HG03342 (cell line): ENCODE data around the gene HOXA11.
A peak's percentile ranks its signal among the peaks of the same experiment; 100 is the strongest.

Experiments
- ATAC-seq: cut with Tn5 transposase; IDR thresholded peaks from one replicate; pipeline ENCODE4 v1.9.1; 2021; ENCODE audit warnings: mild to moderate bottlenecking, moderate library complexity; ENCODE audit not compliant: unreplicated experiment

HOXA11 gene

GRCh38 chr7:27159266-27160144 is 25.5 kb downstream of the HOXA11 start:
- ATAC-seq, result no peak

GRCh38 chr7:27158436-27159265 is 26.4 kb downstream of the HOXA11 start:
- ATAC-seq, result no peak

GRCh38 chr7:27157702-27158431 is 27.2 kb downstream of the HOXA11 start:
- ATAC-seq, result no peak

GRCh38 chr7:27156916-27157701 is 27.9 kb downstream of the HOXA11 start:
- ATAC-seq, result no peak

GRCh38 chr7:27156508-27156898 is 28.5 kb downstream of the HOXA11 start, which contains the start of gene HOXA7:
Gene HOXA7 (minus strand): TSS chr7:27156675. CDS start chr7:27156545, 130 bp downstream.
- ATAC-seq, result no peak

GRCh38 chr7:27155816-27156507 is 29.1 kb downstream of the HOXA11 start:
- ATAC-seq, result no peak

GRCh38 chr7:27154901-27155815 is 29.9 kb downstream of the HOXA11 start:
- no peak for ATAC-seq

- ATAC-seq, result no peak
Observed at GRCh38 chr7:27154369-27154768, 30.7 kb downstream of the HOXA11 start.

- no peak for ATAC-seq
Observed at GRCh38 chr7:27153526-27153925, 31.5 kb downstream of the HOXA11 start.

- no peak for ATAC-seq
Observed at GRCh38 chr7:27152816-27153442, 32.1 kb downstream of the HOXA11 start.

- no peak for ATAC-seq
Observed at GRCh38 chr7:27151931-27152815, 32.9 kb downstream of the HOXA11 start, which contains the start of gene HOXA3. Gene HOXA3 (minus strand): TSS chr7:27152583. CDS start chr7:27110640, 41,943 bp downstream.

GRCh38 chr7:27151341-27151930 is 33.6 kb downstream of the HOXA11 start:
- ATAC-seq, result no peak

- peak; percentile 71 for ATAC-seq
Observed at GRCh38 chr7:27150568-27151340, 34.3 kb downstream of the HOXA11 start.

GRCh38 chr7:27149842-27150567 is 35.0 kb downstream of the HOXA11 start:
- ATAC-seq, result no peak
